Measurements from ENCODE around the gene OGFOD2. TPM values are rescaled to one million over a fixed set of nuclear protein-coding genes. Genes with fewer than 3 reads are reported as not detected.
A peak's percentile ranks its signal among the peaks of the same experiment; 100 is the strongest.

Gene OGFOD2
- total and polyA plus RNA-seq, 2 of the 13 experiments (the other 11 are each of a cell fraction or from before 2014, with no cell fraction given) = 13.2 to 14.6 TPM

- no peak overlapping the region for H2AFZ ChIP-seq (ENCODE audit: low read length)
- ATAC-seq (no peak), FAIRE-seq (no peak), DNase-seq (ENCODE audit: low spot score) (no peak)
- H4K20me1 ChIP-seq (ENCODE audit: insufficient read depth, low read length) = no peaks in the 10 kb centered on the region
- no peaks in the 10 kb centered on the region for H3K79me2 ChIP-seq (ENCODE audit: insufficient read depth, low read length)
- in situ Hi-C loops (cut with HindIII; ENCODE audit: extremely low pct_ligation_motif_present, low pct_unique_long_range_greater_than_20kb) (no loop called here), intact Hi-C loops (cut with micrococcal nuclease; ENCODE audit: unreplicated experiment) (no loop called here)
- BruUV-seq (replicated peaks) = no TSS peak
- no peak for TF ChIP-seq SALL1 (CRISPR knock-in tag; IDR thresholded peaks at IDR 0.05)
- no peak for TF ChIP-seq SRY (CRISPR knock-in tag; IDR thresholded peaks at IDR 0.05)
- TF ChIP-seq CHD4 (IDR thresholded peaks at IDR 0.05; ENCODE audit: borderline replicate concordance, low read length) = no peak
- TF ChIP-seq ZNF768 (CRISPR knock-in tag; IDR thresholded peaks at IDR 0.05) = peak; percentile 82
- no peaks in the 10 kb centered on the region for H3K9me3 ChIP-seq (ENCODE audit: low read length)
- H3K36me3 ChIP-seq (replicated peaks in 1 of 2; ENCODE audit: control insufficient read depth in 1 of 2, insufficient read depth in 2 of 2, low read length in 2 of 2) = peaks cover 4 to 5% of the 10 kb centered on the region in 2 experiments; a peak in 3 of 5 replicates
- no peak overlapping the region for H3K27ac ChIP-seq (ENCODE audit: extremely low read length, insufficient read depth, low read length)
- H3K9ac ChIP-seq (ENCODE audit: insufficient read depth, low read depth, low read length) = no peak overlapping the region
- no peak overlapping the region for H3K4me3 ChIP-seq (replicated peaks in 1 of 3; ENCODE audit: insufficient read depth in 1 of 3, low read depth in 2 of 3, low read length in 3 of 3)
- H3K4me2 ChIP-seq (ENCODE audit: low read depth, low read length) = no peak overlapping the region
- WGBS (ENCODE audit: low lambda C conversion rate) = 90% methylated on average over 4 of the region's 13 CpGs
- H3K27me3 ChIP-seq (ENCODE audit: control insufficient read depth in 1 of 2, insufficient read depth in 2 of 2, low read length in 2 of 2) = no peaks in the 10 kb centered on the region
- CTCF ChIA-PET (ENCODE audit: low intra/inter-chr PET ratio, low total read pairs) = no interaction called here
- POLR2A ChIA-PET = no interaction called here
- H3K4me1 ChIP-seq (ENCODE audit: insufficient read depth, low read length) = peaks cover 5% of the 10 kb centered on the region
These were observed 16.0 kb downstream of the OGFOD2 start for GRCh38 chr12:122990961-122991622.

DNA sequence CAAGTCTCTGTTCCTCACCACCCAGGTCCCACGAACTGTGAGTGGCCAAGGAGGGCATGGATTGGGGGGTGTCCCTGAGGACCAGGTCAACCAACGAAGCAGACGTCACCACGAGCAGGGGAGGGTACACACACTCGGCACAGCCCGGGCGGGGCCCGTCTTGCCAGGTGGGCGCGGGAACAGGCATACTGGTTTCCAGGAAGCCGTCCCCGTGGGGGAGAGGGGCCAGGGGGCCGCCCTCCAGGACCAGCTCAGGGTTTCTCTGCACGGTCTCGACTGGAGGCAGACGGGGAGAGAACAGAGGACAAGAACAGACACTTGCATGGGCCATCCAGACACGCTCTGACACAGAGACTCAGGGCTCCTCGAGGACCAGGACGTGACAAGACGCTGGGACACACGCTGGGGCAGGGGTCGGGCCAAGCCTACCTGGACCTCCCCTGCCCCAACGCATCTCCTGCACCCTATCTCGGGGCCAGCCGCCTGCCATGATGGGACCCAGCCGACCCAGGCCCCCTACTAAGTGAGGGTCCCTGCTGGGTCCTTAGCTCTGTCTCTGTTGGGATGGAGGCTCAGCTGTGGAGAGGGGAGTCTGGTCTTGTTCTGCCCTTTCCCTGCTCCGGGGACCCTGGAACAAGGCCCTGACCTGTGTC, 16.7 kb downstream of the OGFOD2 start:
- intact Hi-C loops (cut with micrococcal nuclease; ENCODE audit: unreplicated experiment) = no loop called here
- Histone ChIP-seq H3K4me1 (ENCODE audit: insufficient read depth, low read length) (peaks cover 11% of the 10 kb centered on the region), H3K79me2 (ENCODE audit: insufficient read depth, low read length) (no peaks in the 10 kb centered on the region), H4K20me1 (ENCODE audit: insufficient read depth, low read length) (no peaks in the 10 kb centered on the region), H3K27ac (ENCODE audit: extremely low read length, insufficient read depth, low read length) (no peak overlapping the region), H3K36me3 (replicated peaks in 1 of 2; ENCODE audit: control insufficient read depth in 1 of 2, insufficient read depth in 2 of 2, low read length in 2 of 2) (peaks cover 4% of the 10 kb centered on the region in 2 experiments; a peak in 2 of 5 replicates), H2AFZ (ENCODE audit: low read length) (no peak overlapping the region), H3K27me3 (ENCODE audit: control insufficient read depth in 1 of 2, insufficient read depth in 2 of 2, low read length in 2 of 2) (no peaks in the 10 kb centered on the region), H3K4me2 (ENCODE audit: low read depth, low read length) (no peak overlapping the region), H3K9me3 (ENCODE audit: low read length) (no peaks in the 10 kb centered on the region), H3K9ac (ENCODE audit: insufficient read depth, low read depth, low read length) (no peak overlapping the region), H3K4me3 (replicated peaks in 1 of 3; ENCODE audit: insufficient read depth in 1 of 3, low read depth in 2 of 3, low read length in 3 of 3) (no peak overlapping the region)
- ChIA-PET CTCF (ENCODE audit: low intra/inter-chr PET ratio, low total read pairs) (no interaction called here), POLR2A (no interaction called here)
- in situ Hi-C loops (cut with HindIII; ENCODE audit: extremely low pct_ligation_motif_present, low pct_unique_long_range_greater_than_20kb) = no loop called here
- FAIRE-seq = no peak
- DNase-seq (ENCODE audit: low spot score) = no peak
- TF ChIP-seq, protein P1, sequence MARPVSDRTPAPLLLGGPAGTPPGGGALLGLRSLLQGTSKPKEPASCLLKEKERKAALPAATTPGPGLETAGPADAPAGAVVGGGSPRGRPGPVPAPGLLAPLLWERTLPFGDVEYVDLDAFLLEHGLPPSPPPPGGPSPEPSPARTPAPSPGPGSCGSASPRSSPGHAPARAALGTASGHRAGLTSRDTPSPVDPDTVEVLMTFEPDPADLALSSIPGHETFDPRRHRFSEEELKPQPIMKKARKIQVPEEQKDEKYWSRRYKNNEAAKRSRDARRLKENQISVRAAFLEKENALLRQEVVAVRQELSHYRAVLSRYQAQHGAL (CRISPR knock-in tag; IDR thresholded peaks at IDR 0.05; ENCODE audit: not compliant biosample characterization) = no peak
- WGBS (ENCODE audit: low lambda C conversion rate) = 97% methylated on average over 15 of the region's 27 CpGs
- no peak for ATAC-seq
- no TSS peak for BruUV-seq (replicated peaks)

Data from HepG2 (cell line).